Measurements from ENCODE around the gene MGST1.
"Not testable (repeated sequence)": the region's sequence is repeated elsewhere in the genome, so short reads cannot be mapped to it uniquely, and the experiment has no call there.

Gene MGST1

DNA sequence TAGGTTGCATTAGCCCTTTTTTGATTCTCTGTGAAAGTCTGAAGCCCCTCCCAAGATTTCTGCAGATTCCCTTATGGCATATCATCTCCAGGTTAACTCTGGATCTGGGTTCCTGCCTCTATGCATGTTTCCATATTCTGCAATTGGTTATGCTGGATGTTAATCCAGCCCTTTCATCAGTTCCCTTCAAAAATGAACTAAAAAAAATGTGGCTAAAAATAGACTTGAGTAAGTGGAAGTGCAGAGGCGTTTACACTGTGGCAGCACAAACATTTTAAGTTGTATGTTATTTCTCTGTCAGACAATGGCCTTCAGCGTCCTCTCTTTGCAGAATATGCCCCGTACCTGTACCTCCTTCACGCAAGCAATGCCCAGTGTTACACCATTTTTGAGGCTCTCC is 11.4 kb downstream of the MGST1 start:
- DNase-seq: peak; percentile 54 to 74

DNA sequence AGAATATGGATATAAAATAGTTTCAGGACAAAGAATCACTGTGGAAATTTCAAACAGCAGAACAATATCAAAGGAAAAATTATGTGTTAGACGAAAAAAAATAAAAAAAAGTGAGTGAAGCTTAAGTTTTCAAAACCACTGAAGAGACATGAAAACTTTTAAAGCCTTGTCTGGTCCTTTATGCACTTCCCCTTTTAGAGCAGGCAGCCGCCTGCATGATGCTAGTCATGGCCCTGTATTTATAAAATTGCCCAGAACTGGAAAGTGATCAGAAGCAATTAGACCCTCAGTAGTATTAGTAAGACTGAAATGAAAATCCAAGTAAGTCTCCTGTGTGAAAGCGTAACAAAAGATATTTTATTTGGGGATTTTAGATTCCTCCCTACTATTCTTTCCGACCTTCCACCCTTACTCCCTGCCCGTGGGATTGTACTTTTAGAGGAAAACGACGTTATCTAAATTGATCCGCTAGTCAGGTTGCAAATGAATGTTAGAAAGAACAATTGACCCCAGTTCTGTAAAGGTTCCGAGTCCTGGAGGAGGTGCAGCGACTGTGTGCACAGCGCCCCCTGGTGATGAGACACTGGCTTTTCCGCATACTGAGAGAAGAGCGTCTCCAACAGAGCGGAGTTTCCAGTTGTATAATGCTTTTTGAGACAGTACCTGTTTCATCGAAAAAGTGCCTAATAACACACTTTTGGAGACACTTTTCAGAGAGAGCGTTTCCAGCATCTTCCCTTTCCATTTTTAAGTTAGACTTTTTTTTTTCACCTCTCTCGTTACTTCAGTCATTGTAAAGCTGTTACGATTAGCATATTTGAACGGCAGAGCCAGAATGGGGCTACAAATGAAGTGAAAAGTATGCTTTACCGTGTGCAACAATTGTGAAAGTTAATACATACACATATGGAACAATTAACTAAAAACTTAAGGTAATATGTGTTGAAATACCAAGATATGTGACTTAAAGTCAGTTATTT is 12.4 kb downstream of the MGST1 start:
- DNase-seq: peak; percentile 28 to 82

DNA sequence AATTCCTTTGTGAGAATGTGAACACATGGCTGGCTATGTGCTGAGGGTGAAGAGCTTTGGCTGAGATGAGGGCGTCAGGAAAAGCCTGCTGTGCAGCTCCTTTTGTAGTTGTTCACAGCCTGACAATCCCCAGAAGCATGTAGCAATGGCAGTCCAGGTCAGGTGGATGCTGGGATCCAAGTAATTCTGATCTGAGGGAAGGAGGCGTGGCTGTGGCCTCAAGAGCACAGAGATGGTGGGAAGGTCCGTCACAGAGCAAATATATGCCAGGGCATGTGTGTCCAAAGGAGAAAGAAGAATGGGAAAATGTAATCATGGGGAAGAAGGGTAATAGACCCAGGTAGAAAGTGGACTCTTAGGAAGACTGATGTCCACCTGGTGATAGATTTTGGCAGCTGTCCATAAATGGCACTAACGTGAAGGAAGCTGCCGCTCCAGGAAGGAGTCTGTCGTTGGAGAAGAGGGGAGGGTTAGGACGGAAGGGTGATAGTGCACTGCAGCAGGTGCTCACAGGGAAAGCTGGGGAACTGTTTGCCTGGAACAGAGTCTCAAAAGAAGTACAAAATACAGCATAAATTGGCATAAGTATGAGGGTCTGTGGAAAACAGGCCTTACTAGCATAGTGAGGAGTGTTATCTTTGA is 13.8 kb downstream of the MGST1 start:
- no peak for DNase-seq

DNA sequence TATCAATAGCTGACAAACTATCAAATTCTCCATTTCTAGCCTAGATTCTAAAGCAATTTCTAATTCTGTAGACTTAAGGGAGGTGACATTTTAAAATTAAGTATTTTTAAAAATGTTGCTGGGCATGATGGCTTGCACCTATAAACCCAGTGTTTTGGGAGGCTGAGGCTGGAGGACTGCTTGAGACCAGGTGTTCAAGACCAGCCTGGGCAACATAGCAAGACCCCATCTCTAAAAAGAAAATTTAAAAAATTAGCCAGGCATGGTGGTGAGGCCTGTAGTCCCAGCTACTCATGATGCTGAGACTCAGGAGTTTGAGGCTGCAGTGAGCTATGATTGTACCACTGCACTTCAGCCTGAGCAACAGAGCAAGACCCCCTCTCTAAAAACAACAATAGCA is 15.1 kb downstream of the MGST1 start:
- DNase-seq: no peak

DNA sequence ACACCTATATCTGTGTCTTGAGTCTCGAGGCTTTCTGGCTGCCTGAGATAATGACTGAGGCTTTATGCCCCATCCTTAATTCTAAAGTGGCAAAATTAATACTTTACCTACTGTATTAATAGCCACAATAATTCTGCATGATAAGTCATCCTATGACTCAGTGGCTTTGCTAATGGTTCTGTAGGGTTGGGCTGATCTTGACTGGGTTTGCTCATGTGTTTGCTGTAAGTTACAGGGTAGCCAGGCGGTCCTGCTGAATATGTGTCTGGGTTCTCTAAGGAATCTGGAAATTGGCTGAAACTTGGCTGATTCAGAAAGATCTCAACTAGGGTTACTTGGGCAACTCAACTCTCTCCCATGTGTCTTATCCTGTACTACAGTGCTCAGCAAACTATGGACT is 21.7 kb downstream of the MGST1 start:
- DNase-seq: no peak

DNA sequence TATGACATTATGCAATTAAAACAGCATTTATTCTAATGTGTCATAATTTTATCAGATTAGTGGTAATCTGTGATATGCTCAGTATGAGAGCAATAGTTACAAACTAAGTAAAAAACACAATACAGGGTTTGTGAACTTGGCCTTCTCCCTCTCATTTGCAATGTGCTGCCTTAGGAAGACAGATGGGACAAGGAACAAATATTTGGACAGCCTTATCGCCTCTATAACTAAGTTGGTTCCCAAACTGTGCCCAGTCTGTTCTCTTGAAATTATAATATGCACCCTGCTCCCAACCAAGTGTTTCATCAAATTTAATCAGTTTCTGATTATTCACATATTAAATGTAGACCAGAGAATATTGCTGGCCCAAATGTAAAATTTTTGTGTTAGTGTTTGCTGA is 22.7 kb downstream of the MGST1 start:
- no peak for DNase-seq

DNA sequence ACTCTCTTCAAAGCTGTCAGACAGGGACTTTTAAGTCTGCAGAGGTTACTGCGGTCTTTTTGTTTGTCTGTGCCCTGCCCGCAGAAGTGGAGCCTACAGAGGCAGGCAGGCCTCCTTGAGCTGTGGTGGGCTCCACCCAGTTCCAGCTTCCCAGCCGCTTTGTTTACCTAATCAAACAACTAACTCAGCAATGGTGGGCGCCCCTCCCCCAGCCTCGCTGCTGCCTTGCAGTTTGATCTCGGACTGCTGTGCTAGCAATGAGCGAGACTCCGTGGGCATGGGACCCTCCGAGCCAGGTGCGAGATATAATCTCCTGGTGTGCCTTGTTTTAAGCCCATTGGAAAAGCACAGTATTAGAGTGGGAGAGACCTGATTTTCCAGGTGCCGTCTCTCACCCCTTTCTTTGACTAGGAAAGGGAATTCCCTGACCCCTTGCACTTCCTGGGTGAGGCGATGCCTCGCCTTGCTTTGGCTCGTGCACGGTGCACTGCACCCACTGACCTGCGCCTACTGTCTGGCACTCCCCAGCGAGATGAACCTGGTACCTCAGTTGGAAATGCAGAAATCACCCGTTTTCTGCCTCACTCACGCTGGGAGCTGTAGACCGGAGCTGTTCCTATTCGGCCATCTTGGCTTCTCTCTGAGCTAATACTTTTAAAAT is 35.3 kb downstream of the MGST1 start:
- DNase-seq: not testable (repeated sequence)

DNA sequence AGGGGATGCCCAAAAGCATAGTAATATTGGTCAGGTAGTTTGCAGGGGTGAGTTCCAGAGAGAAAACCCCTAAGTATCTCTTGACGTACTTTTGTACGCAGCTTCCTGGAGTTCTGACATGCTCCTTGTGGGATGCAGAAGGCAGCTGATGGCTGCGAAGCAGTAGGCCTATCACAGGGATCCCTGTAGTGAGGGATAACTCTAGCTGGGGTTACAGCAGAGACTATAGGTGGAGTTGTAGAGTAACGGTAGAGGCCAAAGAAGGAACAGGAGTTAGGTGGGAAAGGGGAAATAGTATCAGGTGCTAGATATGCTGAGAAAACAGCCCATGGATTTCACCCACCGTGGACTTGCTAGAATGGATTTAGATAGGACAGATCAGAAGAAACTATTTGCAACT is 37.3 kb downstream of the MGST1 start:
- no peak for DNase-seq

DNA sequence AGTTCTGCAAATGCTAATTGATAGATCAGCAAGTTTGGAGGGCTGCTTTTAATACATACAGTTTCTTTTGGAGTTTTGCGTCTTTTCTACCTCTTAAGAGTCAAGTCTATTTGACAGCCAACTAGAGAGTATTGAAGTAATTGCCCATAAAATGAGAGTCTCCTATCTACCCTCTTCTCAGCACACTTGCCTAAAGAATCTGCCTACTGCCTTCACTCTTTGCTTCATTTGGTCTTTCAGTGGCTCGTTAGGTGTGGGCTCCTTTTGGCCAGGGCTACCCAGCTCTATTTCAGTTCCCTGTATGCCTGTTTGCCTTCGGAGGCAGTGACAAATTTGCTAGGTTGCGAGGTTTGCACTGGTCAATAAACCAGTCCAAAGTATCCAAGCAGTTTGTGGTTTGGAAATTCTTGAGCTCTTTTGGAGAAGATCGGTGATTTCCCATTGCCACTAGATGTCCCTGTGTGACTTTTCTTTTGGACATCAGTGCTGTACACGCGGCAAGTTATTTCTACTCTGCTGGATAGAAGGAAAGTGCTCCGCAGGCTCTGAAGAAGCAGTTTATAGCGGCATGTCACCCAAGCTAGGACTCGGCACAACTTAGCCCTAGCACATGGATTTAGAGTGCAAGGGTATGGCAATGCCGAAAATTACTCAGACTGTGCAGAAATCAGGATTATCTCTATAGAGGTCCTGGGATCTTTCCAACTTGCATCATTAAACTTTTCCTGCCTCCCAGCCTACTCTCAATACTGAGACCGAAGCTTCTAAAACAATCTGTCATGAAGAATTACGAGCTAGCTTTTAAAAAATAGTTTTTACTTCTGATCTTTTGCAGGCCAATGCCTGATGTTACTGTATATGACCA is 38.6 kb downstream of the MGST1 start:
- DNase-seq: peak; percentile 39 to 58

DNA sequence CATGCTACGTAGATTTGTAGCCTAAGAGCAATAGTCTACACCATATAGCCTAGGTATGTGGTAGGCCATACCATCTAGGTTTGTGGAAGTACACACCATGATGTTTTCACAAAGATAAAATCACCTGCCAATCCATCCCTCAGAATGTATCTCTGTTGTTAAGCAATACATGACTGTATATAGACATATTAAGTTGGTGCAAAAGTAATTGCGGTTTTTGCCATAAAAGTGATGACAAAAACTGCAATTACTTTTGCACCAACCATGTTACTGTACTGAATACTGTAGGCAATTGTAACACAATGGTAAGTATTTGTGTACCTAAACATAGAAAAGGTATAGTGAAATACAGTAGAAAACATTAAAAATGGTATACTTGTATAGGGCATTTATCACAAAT is 40.5 kb downstream of the MGST1 start:
- DNase-seq: no peak

DNA sequence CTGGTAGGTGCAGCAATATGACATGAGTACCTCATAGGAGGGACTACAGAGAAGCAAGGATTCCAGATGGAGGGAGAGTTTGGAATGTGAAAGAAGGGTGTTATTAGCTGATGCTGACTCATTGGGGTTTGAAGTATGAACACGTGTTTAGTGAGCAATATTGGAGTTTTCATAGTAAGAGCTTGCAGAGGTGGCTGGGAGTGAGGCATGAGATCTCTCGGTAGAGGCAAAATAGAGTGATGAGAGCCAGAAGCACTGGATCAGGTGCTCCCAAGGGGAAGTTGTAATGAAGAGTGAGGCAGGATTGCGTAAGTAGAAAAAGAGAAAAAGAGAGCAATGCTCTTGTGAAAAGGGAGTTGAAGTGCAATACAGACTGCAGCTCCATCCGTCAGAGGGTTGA is 42.1 kb downstream of the MGST1 start:
- DNase-seq: peak; percentile 73 to 84

DNA sequence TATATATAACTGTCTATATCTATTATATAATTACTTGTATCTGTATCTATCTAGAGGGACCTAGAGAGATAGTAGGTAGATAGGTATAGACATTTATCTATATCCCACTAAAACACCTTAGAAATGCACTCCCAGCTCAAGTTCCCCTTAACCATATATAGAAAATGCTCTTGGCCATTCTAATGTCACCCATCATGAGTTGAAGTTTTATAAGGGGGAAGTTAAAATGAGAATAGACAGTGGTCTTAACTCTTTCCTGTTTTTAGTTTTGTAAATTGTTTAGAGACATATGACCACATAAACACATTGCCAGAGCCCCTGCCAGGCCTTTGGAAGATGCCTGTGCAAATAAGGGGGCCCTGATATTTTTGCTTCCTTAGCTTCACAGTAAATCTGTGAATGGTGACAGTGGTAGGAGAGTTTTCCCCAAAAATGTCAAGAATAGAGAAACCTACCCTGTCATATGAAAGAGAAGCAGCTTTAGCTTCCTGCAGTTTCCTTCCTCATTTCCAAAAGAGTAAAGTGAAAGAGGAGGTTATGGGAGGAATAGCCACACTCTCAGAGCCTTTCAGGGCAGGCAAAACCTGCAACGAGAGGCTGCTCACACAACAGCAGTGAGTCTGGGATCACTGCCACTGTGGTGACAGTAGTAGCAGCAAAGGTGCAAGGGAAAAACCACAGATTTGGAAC is 45.5 kb downstream of the MGST1 start:
- DNase-seq: peak in 1 of 2 donors; percentile 16

DNA sequence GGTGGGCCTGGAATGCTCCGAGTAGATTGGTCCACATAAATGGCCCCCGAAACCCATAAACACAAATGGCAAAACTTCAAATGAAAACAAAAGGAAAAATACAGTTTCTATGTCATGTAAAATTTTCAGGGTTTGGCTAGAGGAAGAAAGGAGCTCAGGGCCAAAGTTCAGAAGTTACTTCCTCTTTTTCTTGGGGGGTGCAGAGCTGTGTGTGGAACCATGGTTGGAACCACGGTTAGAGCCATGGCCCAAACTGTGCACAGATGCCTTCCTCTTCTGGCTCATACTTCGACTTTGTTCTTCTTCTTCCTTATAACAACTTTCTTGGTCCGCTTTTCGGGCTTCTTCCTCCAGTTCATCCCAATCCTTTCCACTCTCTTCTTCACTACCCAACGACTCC is 51.7 kb downstream of the MGST1 start:
- DNase-seq: peak in 1 of 2 donors; percentile 19

DNA sequence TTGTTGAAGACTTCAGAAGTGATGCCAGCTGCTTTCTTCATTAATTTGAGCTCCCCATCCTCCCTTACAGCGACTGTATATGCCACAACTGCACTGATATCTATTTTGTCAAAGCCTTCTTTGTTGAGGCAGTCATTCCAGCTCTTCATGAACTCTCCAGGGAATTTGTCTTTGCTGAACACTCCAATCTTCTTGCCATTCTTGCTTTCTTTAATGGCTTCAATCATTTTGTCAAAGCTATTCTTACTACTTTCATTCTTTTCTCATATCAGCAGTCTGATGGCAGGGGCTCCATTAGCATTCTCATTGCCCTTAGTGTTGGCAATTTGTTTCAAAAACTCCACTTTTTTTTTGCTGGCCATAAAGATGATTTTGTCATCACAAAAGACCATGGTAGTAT is 54.4 kb downstream of the MGST1 start:
- DNase-seq: not testable (repeated sequence)

DNA sequence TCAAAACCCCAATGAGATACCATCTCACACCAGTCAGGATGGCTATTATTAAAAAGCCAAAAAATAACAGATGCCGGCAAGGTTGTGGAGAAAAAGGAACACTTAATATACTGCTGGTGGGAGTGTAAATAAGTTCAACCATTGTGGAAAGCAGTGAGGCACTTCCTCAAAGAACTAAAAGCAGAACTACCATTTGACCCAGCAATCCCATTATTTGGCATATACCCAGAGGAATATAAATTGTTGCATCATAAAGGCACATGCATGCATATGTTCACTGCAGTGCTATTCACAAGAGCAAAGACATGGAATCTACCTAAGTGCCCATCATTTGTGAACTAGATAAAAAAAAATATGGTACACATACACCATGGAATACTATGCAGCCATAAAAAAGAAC is 59.9 kb downstream of the MGST1 start:
- DNase-seq: peak; percentile 81 to 82

Measured in inflammatory macrophage treated with lipopolysaccharide for 1 hour (primary cell).